HG03196 (cell line): Measurements from ENCODE around the gene PCARE.

Experiments used
- ATAC-seq: cut with Tn5 transposase; IDR thresholded peaks from one replicate; pipeline ENCODE4 v1.9.1; 2021; ENCODE audit not compliant: unreplicated experiment

The PCARE gene

GRCh38 chr2:29063646-29064345 is 10.5 kb downstream of the PCARE start:
- ATAC-seq: no peak

GRCh38 chr2:29063056-29063455 is 11.3 kb downstream of the PCARE start:
- ATAC-seq: no peak

GRCh38 chr2:29062371-29062770 is 12.0 kb downstream of the PCARE start:
- no peak for ATAC-seq

- no peak for ATAC-seq
Measured at GRCh38 chr2:29061616-29062015, 12.7 kb downstream of the PCARE start.

GRCh38 chr2:29061176-29061575 is 13.1 kb downstream of the PCARE start:
- ATAC-seq: no peak

DNA sequence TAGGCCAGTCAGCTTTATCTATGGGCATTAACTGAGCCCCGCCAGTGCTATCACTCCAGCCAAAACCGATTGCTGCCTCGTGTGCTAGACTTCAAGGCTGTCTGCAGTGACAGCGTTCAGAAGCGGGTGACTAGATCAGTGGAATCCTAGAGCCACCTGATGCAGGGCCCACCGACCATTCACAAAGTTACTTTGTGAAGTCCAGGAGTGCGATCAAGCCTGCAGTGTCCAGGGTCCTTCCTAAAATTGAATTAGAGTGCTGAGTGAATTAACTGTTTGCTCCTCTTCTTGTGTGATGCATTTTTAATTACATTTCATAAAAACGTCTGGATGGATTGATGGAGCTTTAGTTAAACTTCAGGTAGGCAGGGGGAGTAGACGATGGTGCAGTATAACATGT is 13.9 kb downstream of the PCARE start:
- ATAC-seq: no peak

- ATAC-seq: no peak
Measured at GRCh38 chr2:29059624-29060023, 14.7 kb downstream of the PCARE start.

GRCh38 chr2:29057006-29057405 is 17.3 kb downstream of the PCARE start:
- no peak for ATAC-seq

DNA sequence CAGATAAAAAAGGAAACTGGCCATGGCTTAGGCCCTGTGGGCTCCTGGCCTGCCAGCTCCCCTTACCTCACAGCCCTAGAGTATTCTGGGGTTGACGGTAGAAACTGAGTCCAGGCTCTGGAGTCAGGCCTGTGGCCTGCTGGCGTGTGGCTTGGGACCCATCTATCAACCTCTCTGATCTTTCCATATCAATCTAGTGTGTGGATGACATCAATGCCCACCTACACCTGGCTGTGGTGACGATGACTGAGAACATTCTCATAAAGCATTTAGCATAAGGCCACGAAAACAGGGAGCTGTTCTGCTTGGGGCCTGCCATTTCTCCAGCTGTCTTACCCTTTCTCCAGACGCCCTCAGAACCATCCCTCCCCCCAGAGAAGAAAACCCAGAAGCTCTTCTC is 17.9 kb downstream of the PCARE start:
- no peak for ATAC-seq

- no peak for ATAC-seq
Measured at GRCh38 chr2:29055601-29056000, 18.7 kb downstream of the PCARE start.

- ATAC-seq: no peak
Measured at GRCh38 chr2:29054430-29054829, 19.9 kb downstream of the PCARE start.

GRCh38 chr2:29053670-29054400 is 20.5 kb downstream of the PCARE start:
- ATAC-seq: no peak

GRCh38 chr2:29053223-29053622 is 21.1 kb downstream of the PCARE start:
- no peak for ATAC-seq

GRCh38 chr2:29052807-29053206 is 21.5 kb downstream of the PCARE start:
- ATAC-seq: no peak

DNA sequence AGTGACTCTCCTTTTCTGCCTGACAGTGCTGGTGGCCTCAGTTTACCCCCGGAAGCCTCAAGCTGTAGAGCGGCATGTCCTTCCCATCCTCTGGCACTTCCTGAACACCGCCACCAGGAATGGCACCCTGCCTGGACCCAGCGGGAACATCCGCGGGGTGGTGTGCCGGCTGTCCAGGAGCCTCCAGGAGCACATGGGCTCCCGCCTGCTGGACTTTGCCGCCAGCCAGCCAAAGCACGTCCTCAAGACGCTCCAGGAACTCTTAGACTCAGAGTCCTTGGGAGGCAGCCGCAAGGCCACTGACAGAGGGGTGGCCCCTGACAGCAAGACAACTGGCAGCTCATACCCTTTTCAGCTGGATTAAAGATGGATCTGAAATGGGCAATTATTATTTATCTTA is 22.6 kb downstream of the PCARE start:
- ATAC-seq: no peak

- no peak for ATAC-seq
Measured at GRCh38 chr2:29050591-29050990, 23.7 kb downstream of the PCARE start.

- ATAC-seq: no peak
Measured at GRCh38 chr2:29047083-29047845, 27.1 kb downstream of the PCARE start.

DNA sequence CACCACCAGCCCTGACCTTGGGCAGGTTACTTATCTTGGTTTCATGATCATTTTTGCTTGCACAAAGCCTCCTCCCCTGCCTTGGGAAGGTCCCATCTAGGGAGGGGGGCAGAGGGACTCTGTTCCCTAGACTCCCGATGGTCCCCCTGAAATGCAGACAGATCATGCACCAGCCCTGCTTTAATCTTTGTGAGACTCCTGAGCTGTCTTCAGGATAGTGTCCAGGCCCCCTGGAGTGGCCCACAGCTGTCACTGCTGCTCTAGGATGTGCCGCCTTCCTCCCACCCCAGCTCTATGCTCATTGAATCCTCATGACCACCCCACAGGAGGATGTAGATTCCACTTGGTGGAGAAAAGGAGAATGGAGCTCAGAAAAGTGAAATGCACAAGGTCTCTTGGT is 28.0 kb downstream of the PCARE start:
- ATAC-seq: no peak

DNA sequence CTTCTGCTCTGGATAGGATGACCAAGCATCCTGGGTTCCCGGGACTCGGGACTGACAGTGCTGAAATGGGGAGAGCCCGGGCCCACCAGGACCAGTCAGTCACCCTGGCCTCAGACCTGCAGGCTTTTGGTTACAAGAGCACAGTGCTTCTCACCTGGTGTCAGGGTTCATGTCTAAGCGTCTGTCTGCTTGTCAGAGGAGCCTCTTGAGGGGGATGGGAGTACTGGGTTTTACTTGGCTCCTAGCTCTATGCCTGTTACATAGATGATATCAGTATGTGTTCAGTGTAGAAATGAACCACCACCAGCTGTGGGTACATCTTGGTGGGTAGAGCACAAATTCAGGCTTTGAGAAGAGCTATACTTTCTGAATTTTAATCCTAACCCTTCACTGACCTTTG is 29.9 kb downstream of the PCARE start:
- ATAC-seq: no peak

- no peak for ATAC-seq
Measured at GRCh38 chr2:29042561-29043075, 31.7 kb downstream of the PCARE start.

GRCh38 chr2:29041161-29041660 is 33.1 kb downstream of the PCARE start:
- ATAC-seq: no peak

- no peak for ATAC-seq
Measured at GRCh38 chr2:29040552-29040951, 33.8 kb downstream of the PCARE start.
